Effector memory CD4-positive, alpha-beta T cell (primary cell): ENCODE results near the gene PRKX.

Experiments used
- DNase-seq, 3 donors: peaks; one replicate each; pipeline ENCODE4 v3.0.0-alpha.2; 2020
- H3K27ac ChIP-seq: 2 replicates; pipeline ENCODE4 v1.7.0; 2013; ENCODE audit warnings: mild to moderate bottlenecking, low read length, moderate library complexity; ENCODE audit not compliant: insufficient read depth, poor library complexity, severe bottlenecking
- H3K27me3 ChIP-seq: replicated peaks from 2 replicates; pipeline ENCODE4 v1.7.0; 2013; ENCODE audit warnings: mild to moderate bottlenecking, low read length; ENCODE audit not compliant: insufficient read depth, control insufficient read depth, poor library complexity, severe bottlenecking
- H3K36me3 ChIP-seq: 2 replicates; pipeline ENCODE4 v1.7.0; 2013; ENCODE audit warnings: mild to moderate bottlenecking, low read length, moderate library complexity; ENCODE audit not compliant: control insufficient read depth, insufficient read depth
- H3K4me1 ChIP-seq: 2 replicates; pipeline ENCODE4 v1.7.0; 2013; ENCODE audit warnings: low read length, mild to moderate bottlenecking; ENCODE audit not compliant: control insufficient read depth, insufficient read depth, poor library complexity, severe bottlenecking
- H3K4me3 ChIP-seq: 2 replicates; pipeline ENCODE4 v1.7.0; 2013; ENCODE audit warnings: low read length, low read depth, mild to moderate bottlenecking; ENCODE audit not compliant: insufficient read depth, poor library complexity, severe bottlenecking
- H3K9me3 ChIP-seq: 2 replicates; pipeline ENCODE4 v1.7.0; 2013; ENCODE audit warnings: mild to moderate bottlenecking, low read length, moderate library complexity; ENCODE audit not compliant: control insufficient read depth

Gene PRKX

DNA sequence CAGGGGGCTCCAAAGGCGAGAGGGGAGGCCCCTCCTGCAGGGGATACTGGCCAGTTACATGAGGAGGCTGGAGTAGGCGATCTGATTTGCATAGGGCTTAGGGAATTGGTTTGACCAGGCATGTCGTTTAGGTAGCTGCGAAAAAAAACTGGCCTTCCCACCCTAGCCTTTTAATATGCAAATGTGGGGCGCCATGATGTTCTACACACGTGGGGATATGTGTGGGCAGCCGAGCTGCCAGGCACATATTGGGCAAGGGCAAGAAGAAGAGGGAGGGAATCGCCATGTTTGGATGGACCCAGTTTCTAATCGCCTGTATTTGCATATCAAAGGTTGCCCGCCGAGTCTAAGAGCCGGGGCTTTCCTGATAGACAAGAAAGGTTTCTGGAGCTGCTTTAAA is 121.3 kb downstream of the PRKX start:
- Histone ChIP-seq H3K27me3 (no peaks in the 10 kb centered on the region), H3K4me1 (no peaks in the 10 kb centered on the region), H3K4me3 (no peak overlapping the region), H3K9me3 (no peaks in the 10 kb centered on the region), H3K27ac (no peak overlapping the region), H3K36me3 (no peaks in the 10 kb centered on the region)
- no peak for DNase-seq

DNA sequence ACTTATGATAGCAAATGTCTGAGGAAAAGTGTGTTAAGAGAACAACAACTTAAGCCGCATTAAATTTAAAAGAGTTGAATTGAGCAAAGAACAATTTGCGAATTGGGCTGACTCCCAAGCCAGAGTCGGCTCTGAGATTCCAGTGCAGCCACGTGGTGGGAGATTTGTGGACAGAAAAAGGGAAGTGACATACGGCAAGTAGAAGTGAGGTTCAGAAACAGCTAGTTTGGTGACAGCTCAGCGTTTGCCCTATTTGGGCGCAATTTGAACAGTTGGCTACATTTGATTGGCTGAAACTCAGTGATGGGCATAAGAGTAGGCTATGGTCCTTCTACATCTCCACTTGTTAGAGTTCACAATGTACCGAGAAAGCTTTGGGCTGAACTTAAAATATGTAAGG is 124.0 kb downstream of the PRKX start:
- Histone ChIP-seq H3K27me3 (no peaks in the 10 kb centered on the region), H3K9me3 (no peaks in the 10 kb centered on the region), H3K4me3 (no peak overlapping the region), H3K36me3 (no peaks in the 10 kb centered on the region), H3K27ac (no peak overlapping the region), H3K4me1 (peaks cover 3% of the 10 kb centered on the region)
- DNase-seq: no peak

DNA sequence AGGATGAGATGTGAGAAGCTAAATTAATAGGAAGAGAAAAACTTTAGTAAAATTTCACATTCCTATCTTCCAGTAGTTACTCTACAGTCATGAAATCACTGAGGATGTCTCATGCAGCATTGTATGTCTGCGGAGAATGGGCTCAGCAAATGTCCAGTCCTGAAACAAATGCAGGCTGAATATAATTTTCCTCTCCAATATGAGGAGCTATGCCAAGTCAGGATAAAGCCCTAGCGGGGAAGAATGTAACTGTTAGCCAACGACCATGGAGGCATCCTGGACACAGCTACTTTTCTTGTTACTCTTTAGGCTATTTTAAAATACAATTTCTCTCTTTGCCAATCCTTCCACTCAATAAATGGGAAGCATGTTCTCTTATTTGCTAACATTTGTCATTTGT is 127.7 kb downstream of the PRKX start:
- H3K27ac ChIP-seq: no peak overlapping the region
- H3K27me3 ChIP-seq: no peaks in the 10 kb centered on the region
- H3K4me1 ChIP-seq: peaks cover 6% of the 10 kb centered on the region
- H3K36me3 ChIP-seq: no peaks in the 10 kb centered on the region
- no peaks in the 10 kb centered on the region for H3K9me3 ChIP-seq
- DNase-seq: no peak
- H3K4me3 ChIP-seq: no peak overlapping the region

DNA sequence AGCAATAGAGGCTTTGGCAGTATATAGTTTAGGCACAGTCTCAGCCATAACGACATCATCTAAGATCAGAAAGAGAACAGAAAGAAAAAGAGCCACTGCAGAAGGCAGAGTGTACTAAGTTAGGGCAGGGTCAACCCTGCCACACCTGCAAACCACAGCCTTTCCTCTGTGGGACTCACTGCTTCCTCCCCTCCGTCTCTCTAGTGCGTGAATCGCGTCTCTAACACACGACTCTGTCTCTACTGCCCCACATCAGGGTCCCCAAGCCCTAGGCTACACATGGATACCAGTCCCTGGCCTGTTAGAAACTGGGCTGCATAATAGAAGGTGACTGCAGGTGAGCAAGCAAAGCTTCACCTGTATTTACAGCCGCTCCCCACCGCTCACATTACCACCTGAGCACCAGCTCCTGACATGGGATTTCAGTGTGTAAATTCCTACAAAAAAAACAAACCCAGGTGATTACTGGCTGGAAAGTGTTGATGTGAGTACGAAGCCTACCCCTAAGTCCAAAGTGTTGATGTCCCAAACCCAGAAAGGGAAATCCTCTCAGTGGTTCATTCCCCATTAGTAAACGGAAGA is 128.9 kb downstream of the PRKX start:
- no peak overlapping the region for H3K27ac ChIP-seq
- H3K36me3 ChIP-seq: no peaks in the 10 kb centered on the region
- H3K27me3 ChIP-seq: no peaks in the 10 kb centered on the region
- no peaks in the 10 kb centered on the region for H3K9me3 ChIP-seq
- no peak for DNase-seq
- H3K4me3 ChIP-seq: no peak overlapping the region
- H3K4me1 ChIP-seq: peaks cover 6% of the 10 kb centered on the region

DNA sequence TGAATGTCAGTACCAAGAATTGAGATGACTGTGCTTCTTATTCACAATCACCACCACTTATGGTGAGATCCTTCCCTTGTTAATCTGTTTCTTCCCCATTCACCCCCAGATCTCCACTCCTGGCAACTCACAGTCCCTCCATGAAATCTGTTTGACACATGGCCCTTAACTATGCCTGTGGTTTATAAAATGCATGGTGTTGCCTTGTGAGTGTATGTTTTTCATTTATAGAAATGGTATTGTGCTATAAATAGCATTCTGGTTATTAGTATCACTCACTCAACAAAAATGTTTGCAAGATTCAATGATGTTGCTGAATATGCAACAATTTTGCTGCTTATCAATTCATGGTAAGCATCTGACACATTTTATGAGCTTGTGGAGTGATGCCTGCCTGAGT is 131.0 kb downstream of the PRKX start:
- Histone ChIP-seq H3K4me3 (no peak overlapping the region), H3K4me1 (peaks cover 6% of the 10 kb centered on the region), H3K36me3 (no peaks in the 10 kb centered on the region)

DNA sequence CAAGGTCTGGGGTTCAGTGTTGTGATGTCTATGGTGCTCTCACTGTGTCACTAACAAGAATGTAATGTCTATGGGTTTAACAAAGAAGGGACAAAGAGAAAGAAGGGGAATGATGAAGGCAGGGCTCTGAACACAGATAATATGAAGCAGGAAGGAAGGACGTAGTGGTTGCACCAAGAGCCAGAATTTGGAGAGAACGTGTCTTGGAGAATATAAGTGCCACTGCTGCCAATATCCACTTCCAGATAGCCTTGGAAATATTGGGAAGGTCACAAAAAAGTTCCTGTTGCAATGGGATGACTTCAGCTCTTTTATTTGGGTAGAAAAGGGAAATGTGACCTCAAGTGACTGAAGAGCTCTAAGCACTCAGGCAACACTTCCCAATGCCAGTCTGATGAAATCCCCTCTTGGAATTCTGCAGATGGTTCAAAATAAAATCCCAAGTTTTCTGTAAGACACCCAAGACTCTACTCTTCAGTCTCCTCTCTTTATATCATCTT is 131.8 kb downstream of the PRKX start:
- Histone ChIP-seq H3K27me3 (no peaks in the 10 kb centered on the region), H3K36me3 (no peaks in the 10 kb centered on the region), H3K4me1 (peaks cover 6% of the 10 kb centered on the region), H3K27ac (no peak overlapping the region), H3K4me3 (no peak overlapping the region), H3K9me3 (no peaks in the 10 kb centered on the region)
- DNase-seq: no peak

More for the DNA sequence above, 131.0 kb downstream of the PRKX start:
- Histone ChIP-seq H3K27ac (no peak overlapping the region), H3K9me3 (no peaks in the 10 kb centered on the region), H3K27me3 (no peaks in the 10 kb centered on the region)
- DNase-seq: no peak

DNA sequence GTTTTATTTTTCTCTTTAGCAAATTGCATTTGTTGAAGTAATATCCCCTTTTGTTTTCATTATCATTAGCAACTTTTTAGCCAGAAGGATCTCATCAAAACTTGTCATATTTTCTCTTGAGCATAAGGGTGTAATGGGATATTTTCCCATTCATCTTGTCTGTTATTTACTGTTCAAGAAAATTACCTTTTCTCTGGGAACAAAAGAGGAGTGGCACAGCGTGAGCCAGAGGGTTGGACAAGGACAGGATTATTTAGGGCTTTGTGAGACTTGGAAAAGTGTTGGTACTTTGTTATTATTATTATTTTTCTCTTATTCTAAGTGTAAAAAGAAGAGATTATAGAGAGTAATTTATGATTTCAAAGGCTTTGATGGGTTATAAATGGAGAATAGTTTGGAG is 135.9 kb downstream of the PRKX start:
- H3K27me3 ChIP-seq: no peaks in the 10 kb centered on the region
- H3K36me3 ChIP-seq: no peaks in the 10 kb centered on the region
- H3K4me3 ChIP-seq: no peak overlapping the region
- H3K4me1 ChIP-seq: no peaks in the 10 kb centered on the region
- H3K9me3 ChIP-seq: no peaks in the 10 kb centered on the region
- no peak overlapping the region for H3K27ac ChIP-seq
- no peak for DNase-seq

DNA sequence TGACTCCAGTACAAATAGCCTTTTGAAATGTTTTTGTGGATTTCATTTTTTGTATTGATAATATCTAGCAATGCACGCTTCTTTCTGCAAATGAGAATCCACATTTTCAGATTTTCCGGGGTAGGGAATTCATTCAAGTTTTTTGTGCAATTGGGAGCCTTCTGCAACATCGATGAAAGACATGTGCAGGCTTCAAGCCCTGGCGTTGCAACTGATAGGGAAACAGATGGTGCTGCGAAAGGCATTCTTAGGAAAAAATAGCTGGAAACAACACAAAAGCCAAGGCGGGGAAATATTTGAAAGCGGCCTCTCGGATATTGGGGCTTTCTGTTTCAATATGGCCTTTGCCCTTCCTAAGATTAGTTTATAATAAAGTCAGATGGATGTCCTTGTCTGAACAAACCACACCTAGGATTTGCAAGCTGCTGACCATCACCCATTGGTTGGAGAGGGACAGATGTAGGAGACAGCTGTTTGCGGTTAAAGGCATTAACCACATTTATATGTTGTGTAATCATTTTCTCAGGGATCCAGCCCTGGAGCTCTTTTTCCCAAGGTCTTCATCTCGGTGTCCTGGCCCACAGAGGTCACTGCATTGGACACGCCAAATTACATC is 136.5 kb downstream of the PRKX start:
- Histone ChIP-seq H3K27me3 (no peaks in the 10 kb centered on the region), H3K4me1 (no peaks in the 10 kb centered on the region), H3K36me3 (no peaks in the 10 kb centered on the region), H3K27ac (no peak overlapping the region), H3K4me3 (no peak overlapping the region), H3K9me3 (no peaks in the 10 kb centered on the region)
- no peak for DNase-seq

DNA sequence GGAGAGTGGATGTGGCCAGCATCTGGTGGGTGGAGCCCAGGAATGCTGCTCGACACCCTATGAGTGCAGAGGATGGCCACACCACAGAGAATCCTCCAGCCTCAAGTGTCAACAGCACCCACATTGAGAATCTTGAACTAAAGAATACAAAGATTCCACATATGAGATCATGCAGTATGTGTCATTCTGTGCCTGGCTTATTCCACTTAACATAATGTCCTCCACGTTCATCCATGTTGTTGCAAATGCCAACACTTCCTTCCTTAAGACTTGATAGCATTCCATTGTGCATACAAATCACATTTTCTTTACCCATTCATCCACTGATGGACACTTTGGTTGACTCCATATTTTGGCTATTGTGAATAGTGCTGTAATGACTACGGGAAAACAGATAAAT is 145.8 kb downstream of the PRKX start:
- H3K27me3 ChIP-seq: no peaks in the 10 kb centered on the region
- H3K4me3 ChIP-seq: no peak overlapping the region
- no peaks in the 10 kb centered on the region for H3K36me3 ChIP-seq
- H3K4me1 ChIP-seq: no peaks in the 10 kb centered on the region
- H3K9me3 ChIP-seq: no peaks in the 10 kb centered on the region
- DNase-seq: no peak
- no peak overlapping the region for H3K27ac ChIP-seq

DNA sequence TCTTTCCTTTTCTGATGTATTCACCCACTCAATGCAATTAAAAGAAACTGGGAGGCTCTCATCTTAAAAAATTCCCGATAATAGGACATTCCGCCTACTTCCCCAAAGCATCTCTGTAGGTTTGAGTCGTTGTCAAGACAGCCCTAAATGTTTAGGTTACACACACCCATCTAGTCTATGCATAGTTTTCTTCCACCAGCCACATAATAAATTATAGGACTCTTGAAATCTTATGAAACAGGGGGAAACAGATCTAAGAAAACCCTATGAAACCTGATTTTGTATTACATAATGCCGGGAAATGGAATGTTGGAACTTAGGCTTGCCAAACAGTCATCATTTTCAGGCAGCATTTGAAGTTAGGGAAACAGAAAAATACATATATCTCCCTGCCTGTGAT is 150.0 kb downstream of the PRKX start:
- no peak for DNase-seq
- no peaks in the 10 kb centered on the region for H3K9me3 ChIP-seq
- H3K36me3 ChIP-seq: no peaks in the 10 kb centered on the region
- H3K27ac ChIP-seq: no peak overlapping the region
- H3K4me1 ChIP-seq: no peaks in the 10 kb centered on the region
- no peak overlapping the region for H3K4me3 ChIP-seq
- no peaks in the 10 kb centered on the region for H3K27me3 ChIP-seq
